Liver (tissue), 9 donors: ENCODE results near the gene CDRT15. TPM values are rescaled to one million over a fixed set of nuclear protein-coding genes. Genes with fewer than 3 reads are reported as not detected.

ENCODE experiments used
- DNase-seq: peaks from one replicate; pipeline ENCODE4 v3.0.0-alpha.2; 2017; ENCODE audit warnings: low spot score
- H3K27ac ChIP-seq, 2 donors: one replicate each; pipeline ENCODE4 v1.7.0; 2013; ENCODE audit warnings: inconsistent platforms in 2 of 2, low read length in 2 of 2, control low read depth in 1 of 2, low read depth in 1 of 2, mild to moderate bottlenecking in 1 of 2
- H3K27me3 ChIP-seq, 4 donors: one replicate each; pipeline versions ENCODE4 v1.6.1 to v1.7.0; 2013; ENCODE audit warnings: low read length in 3 of 4, inconsistent platforms in 1 of 4, mild to moderate bottlenecking in 1 of 4, moderate library complexity in 1 of 4; ENCODE audit not compliant: control insufficient read depth in 4 of 4, insufficient read depth in 4 of 4
- H3K36me3 ChIP-seq, 4 donors: one replicate each; pipeline versions ENCODE4 v1.6.1 to v1.7.0; 2013; ENCODE audit warnings: low read length in 3 of 4, mild to moderate bottlenecking in 3 of 4, low read depth in 1 of 4, moderate library complexity in 1 of 4; ENCODE audit not compliant: control insufficient read depth in 4 of 4, insufficient read depth in 3 of 4
- H3K4me1 ChIP-seq, 4 donors: one replicate each; pipeline versions ENCODE4 v1.6.1 to v1.7.0; 2013; ENCODE audit warnings: low read length in 3 of 4, mild to moderate bottlenecking in 3 of 4, moderate library complexity in 1 of 4; ENCODE audit not compliant: control insufficient read depth in 4 of 4, insufficient read depth in 4 of 4
- H3K4me3 ChIP-seq, 3 donors: one replicate each; pipeline versions ENCODE4 v1.6.1 to v1.7.0; 2013; ENCODE audit warnings: low read length in 3 of 3, control low read depth in 1 of 3, low read depth in 1 of 3, mild to moderate bottlenecking in 1 of 3
- H3K9ac ChIP-seq, 2 donors: one replicate each; pipeline ENCODE4 v1.7.0; 2013; ENCODE audit warnings: low read length in 2 of 2, mild to moderate bottlenecking in 2 of 2, moderate library complexity in 2 of 2, control low read depth in 1 of 2, low read depth in 1 of 2
- H3K9me3 ChIP-seq, 4 donors: one replicate each; pipeline versions ENCODE4 v1.6.1 to v1.7.0; 2013; ENCODE audit warnings: low read length in 3 of 4; ENCODE audit not compliant: control insufficient read depth in 4 of 4
- ATF3 ChIP-seq: IDR thresholded peaks from 2 replicates; pipeline ENCODE4 v1.6.1; 2016; ENCODE audit warnings: antibody characterized with exemption
- CTCF ChIP-seq: fragments of 150-350 bp; IDR thresholded peaks from 2 replicates; pipeline ENCODE4 v1.5.1; 2017; ENCODE audit warnings: improper control_type of control experiment, low read depth, low read length; ENCODE audit not compliant: missing input control
- EGR1 ChIP-seq, 2 donors: IDR thresholded peaks; 2 replicates each; pipeline ENCODE4 v1.6.1; 2016 to 2018; ENCODE audit warnings: antibody characterized with exemption in 2 of 2, low read depth in 2 of 2
- FOXA1 ChIP-seq: IDR thresholded peaks from 2 replicates; pipeline ENCODE4 v1.6.1; 2016; ENCODE audit warnings: antibody characterized with exemption
- FOXA2 ChIP-seq: IDR thresholded peaks from 2 replicates; pipeline ENCODE4 v1.6.1; 2016; ENCODE audit warnings: antibody characterized with exemption
- GABPA ChIP-seq, 2 donors: IDR thresholded peaks in 1 of 2; conservative IDR thresholded peaks in 1 of 2; 2 replicates each; pipeline ENCODE4 v1.6.1; 2016; ENCODE audit warnings: antibody characterized with exemption in 2 of 2, mild to moderate bottlenecking in 1 of 2, moderate library complexity in 1 of 2
- HNF4A ChIP-seq, 2 donors: conservative IDR thresholded peaks; 2 replicates each; pipeline ENCODE4 v1.6.1; 2016; ENCODE audit warnings: antibody characterized with exemption in 2 of 2, mild to moderate bottlenecking in 2 of 2
- HNF4G ChIP-seq: IDR thresholded peaks from 2 replicates; pipeline ENCODE4 v1.6.1; 2016; ENCODE audit warnings: antibody characterized with exemption
- JUND ChIP-seq, 2 donors: IDR thresholded peaks; 2 replicates each; pipeline ENCODE4 v1.6.1; 2016; ENCODE audit warnings: antibody characterized with exemption in 2 of 2
- MAX ChIP-seq: IDR thresholded peaks from 2 replicates; pipeline ENCODE4 v1.6.1; 2016; ENCODE audit warnings: antibody characterized with exemption
- NR2F2 ChIP-seq: IDR thresholded peaks from 2 replicates; pipeline ENCODE4 v1.6.1; 2016; ENCODE audit warnings: antibody characterized with exemption
- RAD21 ChIP-seq, 2 donors: IDR thresholded peaks; 2 replicates each; pipeline ENCODE4 v1.6.1; 2016; ENCODE audit warnings: antibody characterized with exemption in 2 of 2, mild to moderate bottlenecking in 2 of 2
- REST ChIP-seq: IDR thresholded peaks from 2 replicates; pipeline ENCODE4 v1.6.1; 2016; ENCODE audit warnings: antibody characterized with exemption, mild to moderate bottlenecking
- RXRA ChIP-seq, 2 donors: IDR thresholded peaks; 2 replicates each; pipeline ENCODE4 v1.6.1; 2017 to 2018; ENCODE audit warnings: antibody characterized with exemption in 2 of 2, mild to moderate bottlenecking in 1 of 2
- SP1 ChIP-seq: IDR thresholded peaks from 2 replicates; pipeline ENCODE4 v1.6.1; 2018; ENCODE audit warnings: antibody characterized with exemption, mild to moderate bottlenecking
- TAF1 ChIP-seq: conservative IDR thresholded peaks from 2 replicates; pipeline ENCODE4 v1.6.1; 2016; ENCODE audit warnings: antibody characterized with exemption, mild to moderate bottlenecking
- YY1 ChIP-seq: IDR thresholded peaks from 2 replicates; pipeline ENCODE4 v1.6.1; 2016; ENCODE audit warnings: antibody characterized with exemption, mild to moderate bottlenecking
- ZBTB33 ChIP-seq: IDR thresholded peaks from 2 replicates; pipeline ENCODE4 v1.6.1; 2016; ENCODE audit warnings: antibody characterized with exemption
- WGBS: extraction: QIAGEN DNeasy Blood & Tissue Kit; methylation state at CpG from one replicate; pipeline ENCODE4 v1.1.7; 2013; 5-methylcytosine and 5-hydroxymethylcytosine counted together
- polyA plus RNA-seq, 2 donors: library from polyadenylated mRNA; stranded (reverse) in 1 of 2; unstranded in 1 of 2; fragments of 200-250 nt in 1 of 2; fragments of >200 nt in 1 of 2; fragmentation: Nextera tagmentation in 1 of 2; extraction: Ambion mirVana in 1 of 2; gene quantifications; one replicate each; pipeline versions ENCODE4 v1.2.1 to v1.2.3, GENCODE V29; 2013 to 2015
- total RNA-seq, 2 donors: library from RNA; depleted of rRNA; stranded (reverse); fragments of >200 nt; gene quantifications; one replicate each; pipeline ENCODE4 v1.2.3, GENCODE V29; 2014
- donor health status: healthy.
- donor health status: healthy.
- donor health status: healthy.
- donor health status: healthy.
- donor health status: healthy.

The CDRT15 gene
- total and polyA plus RNA-seq, 4 donors, result 0.40 TPM; not detected in 3

- Histone ChIP-seq H3K4me3 (no peak overlapping the region), H3K9ac (no peak overlapping the region), H3K36me3 (peaks cover 0 to 3% (median 0%) of the 10 kb centered on the region in 4 donors), H3K27ac (no peak overlapping the region), H3K9me3 (no peaks in the 10 kb centered on the region), H3K27me3 (no peaks in the 10 kb centered on the region), H3K4me1 (peaks cover 4 to 18% (median 10%) of the 10 kb centered on the region in 4 donors)
- no peak for DNase-seq
- no peak for TF ChIP-seq REST
- no peak for TF ChIP-seq TAF1
- no peak for TF ChIP-seq HNF4G
- TF ChIP-seq FOXA1, result no peak
- no peak for TF ChIP-seq ATF3
- TF ChIP-seq EGR1 (IDR thresholded peaks at IDR 0.05; ENCODE audit: low read depth in 2 of 2), result no peak
- TF ChIP-seq RAD21 (IDR thresholded peaks at IDR 0.05), result no peak
- TF ChIP-seq JUND (IDR thresholded peaks at IDR 0.05), result no peak
- no peak for TF ChIP-seq RXRA (IDR thresholded peaks at IDR 0.05)
- no peak for TF ChIP-seq SP1
- 88% methylated on average over 4 of the region's 4 CpGs for WGBS
These were observed 25.4 kb downstream of the CDRT15 start for GRCh38 chr17:14211246-14211645.

GRCh38 chr17:14209215-14209614 lies 27.4 kb downstream of the CDRT15 start:
- TF ChIP-seq CTCF (no peak), RXRA (IDR thresholded peaks at IDR 0.05) (peak in 1 of 2 donors; percentile 76), ZBTB33 (peak; percentile 48), GABPA (IDR thresholded peaks at IDR 0.05 in 1 of 2, conservative IDR thresholded peaks at IDR 0.05 in 1 of 2) (no peak), NR2F2 (no peak), HNF4G (peak; percentile 20), FOXA2 (no peak), HNF4A (conservative IDR thresholded peaks at IDR 0.05) (peak; percentile 64 to 78), RAD21 (IDR thresholded peaks at IDR 0.05) (peak in 1 of 2 donors; percentile 48), REST (peak; percentile 72), YY1 (peak; percentile 78), TAF1 (no peak), JUND (IDR thresholded peaks at IDR 0.05) (peak in 1 of 2 donors; percentile 81), EGR1 (IDR thresholded peaks at IDR 0.05; ENCODE audit: low read depth in 2 of 2) (no peak), MAX (peak; percentile 46), ATF3 (peak; percentile 35), FOXA1 (no peak), SP1 (peak; percentile 50)
- Histone ChIP-seq H3K4me3 (no peak overlapping the region), H3K9ac (no peak overlapping the region), H3K4me1 (peaks cover 8 to 27% (median 15%) of the 10 kb centered on the region in 4 donors), H3K9me3 (no peaks in the 10 kb centered on the region), H3K36me3 (peaks cover 0 to 3% (median 1%) of the 10 kb centered on the region in 4 donors), H3K27me3 (no peaks in the 10 kb centered on the region), H3K27ac (peak overlapping the region; percentile 71 to 74)
- no peak for DNase-seq
- 43% methylated on average over 3 of the region's 3 CpGs for WGBS
